ENCODE measurements around the gene CTU2.

The CTU2 gene

GRCh38 chr16:88681084-88681680 is 25.1 kb upstream of the CTU2 start:
- TF ChIP-seq CSRNP3 (CRISPR knock-in tag; IDR thresholded peaks at IDR 0.05) (no peak), ZNF8 (CRISPR knock-in tag; IDR thresholded peaks at IDR 0.05) (no peak), TCF4 (CRISPR knock-in tag; IDR thresholded peaks at IDR 0.05; ENCODE audit: borderline replicate concordance) (no peak), PATZ1 (CRISPR knock-in tag; IDR thresholded peaks at IDR 0.05; ENCODE audit: borderline replicate concordance) (no peak), POU6F1 (CRISPR knock-in tag; IDR thresholded peaks at IDR 0.05; ENCODE audit: borderline replicate concordance, low read depth) (no peak), ISL1 (CRISPR knock-in tag; IDR thresholded peaks at IDR 0.05) (no peak), ZNF565 (CRISPR knock-in tag; conservative IDR thresholded peaks at IDR 0.05; ENCODE audit: low read depth) (no peak), ZNF70 (CRISPR knock-in tag; IDR thresholded peaks at IDR 0.05) (no peak)
- no peak for ATAC-seq

GRCh38 chr16:88681709-88682451 is 24.4 kb upstream of the CTU2 start:
- TF ChIP-seq OSR1 (CRISPR knock-in tag; IDR thresholded peaks at IDR 0.05) (no peak), TCF4 (CRISPR knock-in tag; IDR thresholded peaks at IDR 0.05; ENCODE audit: borderline replicate concordance) (no peak), CSDC2 (CRISPR knock-in tag; IDR thresholded peaks at IDR 0.05) (no peak), TOX (CRISPR knock-in tag; IDR thresholded peaks at IDR 0.05; ENCODE audit: borderline replicate concordance) (no peak), ZFP30 (CRISPR knock-in tag; IDR thresholded peaks at IDR 0.05) (no peak), ZC3H10 (CRISPR knock-in tag; IDR thresholded peaks at IDR 0.05) (no peak), TSHZ2 (CRISPR knock-in tag; IDR thresholded peaks at IDR 0.05) (no peak), BACH2 (CRISPR knock-in tag; IDR thresholded peaks at IDR 0.05; ENCODE audit: borderline replicate concordance) (no peak), ZNF70 (CRISPR knock-in tag; IDR thresholded peaks at IDR 0.05) (no peak), ISL1 (CRISPR knock-in tag; IDR thresholded peaks at IDR 0.05) (no peak), CSRNP3 (CRISPR knock-in tag; IDR thresholded peaks at IDR 0.05) (no peak), ZFP3 (CRISPR knock-in tag; IDR thresholded peaks at IDR 0.05) (no peak), SNAI2 (CRISPR knock-in tag; IDR thresholded peaks at IDR 0.05) (no peak), POU6F1 (CRISPR knock-in tag; IDR thresholded peaks at IDR 0.05; ENCODE audit: borderline replicate concordance, low read depth) (no peak), ZNF565 (CRISPR knock-in tag; conservative IDR thresholded peaks at IDR 0.05; ENCODE audit: low read depth) (no peak), ZNF8 (CRISPR knock-in tag; IDR thresholded peaks at IDR 0.05) (no peak), PATZ1 (CRISPR knock-in tag; IDR thresholded peaks at IDR 0.05; ENCODE audit: borderline replicate concordance) (no peak), RARB (CRISPR knock-in tag; IDR thresholded peaks at IDR 0.05) (no peak)
- no peak for ATAC-seq
